ENCODE data around the gene REEP2.
"Not testable (repeated sequence)": the region's sequence is repeated elsewhere in the genome, so short reads cannot be mapped to it uniquely, and the experiment has no call there.

REEP2 gene

GRCh38 chr5:138438724-138439476 lies at the start of gene REEP2:
Gene REEP2, plus strand, starts transcription at chr5:138439057. Its CDS starts 152 bp downstream, at chr5:138439209.
- peak; percentile 13 for DNase-seq

- DNase-seq = no peak
Observed at GRCh38 chr5:138389332-138389731, 49.5 kb upstream of the REEP2 start.

- not testable (repeated sequence) for DNase-seq
Observed at GRCh38 chr5:138389911-138390310, 48.9 kb upstream of the REEP2 start.

DNA sequence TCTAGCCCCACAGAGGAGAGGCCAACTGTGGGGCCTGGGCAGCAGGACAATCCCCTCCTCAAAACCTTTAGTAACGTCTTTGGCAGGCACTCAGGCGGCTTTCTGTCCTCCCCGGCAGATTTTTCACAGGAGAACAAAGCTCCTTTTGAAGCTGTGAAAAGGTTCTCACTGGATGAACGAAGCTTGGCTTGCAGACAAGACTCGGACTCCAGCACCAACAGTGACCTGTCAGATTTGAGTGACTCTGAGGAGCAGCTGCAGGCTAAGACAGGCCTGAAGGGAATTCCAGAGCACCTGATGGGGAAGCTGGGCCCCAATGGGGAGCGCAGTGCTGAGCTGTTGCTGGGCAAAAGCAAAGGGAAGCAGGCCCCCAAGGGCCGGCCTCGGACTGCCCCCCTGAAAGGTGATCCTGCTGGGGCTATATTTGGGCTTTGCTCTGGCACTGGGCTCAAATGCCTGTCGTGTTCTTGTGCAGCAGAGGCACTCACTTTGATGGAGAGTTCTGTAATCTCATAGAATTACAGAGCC lies 46.9 kb upstream of the REEP2 start:
- DNase-seq = no peak

DNA sequence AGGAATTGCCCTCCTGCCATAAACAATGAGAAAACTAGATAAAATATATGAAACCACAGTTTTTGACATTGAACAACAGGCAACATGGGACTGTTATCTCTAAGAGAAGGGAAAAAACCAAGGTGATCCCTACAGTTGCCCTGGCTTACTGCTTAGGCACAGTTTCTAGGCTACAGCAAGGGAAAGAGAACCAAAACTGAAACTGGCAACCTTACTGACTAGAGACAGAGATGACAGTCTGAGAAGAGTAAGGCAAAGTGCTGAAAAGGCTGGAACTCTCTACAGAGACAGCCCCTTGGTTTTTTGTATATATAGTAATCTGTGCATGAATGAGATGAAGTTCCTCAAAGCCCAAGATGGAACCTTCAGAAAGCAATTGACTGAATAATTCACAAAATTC lies 36.2 kb upstream of the REEP2 start:
- no peak for DNase-seq

- DNase-seq = no peak
Observed at GRCh38 chr5:138408023-138408422, 30.8 kb upstream of the REEP2 start.

DNA sequence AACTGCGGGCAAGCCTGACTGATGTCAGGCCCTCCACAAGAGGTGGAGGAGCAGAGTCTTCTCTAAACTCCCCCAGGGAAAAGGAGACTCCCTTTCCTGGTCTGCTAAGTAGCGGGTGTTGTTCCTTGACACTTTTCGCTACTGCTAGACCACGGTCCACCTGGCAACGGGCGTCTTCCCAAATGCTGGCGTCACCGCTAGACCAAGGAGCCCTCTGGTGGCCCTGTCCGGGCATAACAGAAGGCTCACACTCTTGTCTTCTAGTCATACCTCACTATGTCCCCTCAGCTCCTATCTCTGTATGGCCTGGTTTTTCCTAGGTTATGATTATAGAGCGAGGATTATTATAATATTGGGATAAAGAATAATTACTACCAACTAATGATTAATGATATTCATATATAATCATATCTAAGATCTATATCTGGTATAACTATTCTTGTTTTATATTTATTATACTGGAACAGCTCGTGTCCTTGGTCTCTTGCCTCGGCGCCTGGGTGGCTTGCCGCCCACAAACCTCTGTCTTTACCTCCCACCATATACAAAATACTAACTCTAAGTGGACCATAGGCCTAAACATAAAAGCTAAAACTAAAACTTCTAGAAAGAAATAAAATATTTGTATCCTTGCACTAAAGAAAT lies 27.7 kb upstream of the REEP2 start:
- DNase-seq = peak; percentile 33

DNA sequence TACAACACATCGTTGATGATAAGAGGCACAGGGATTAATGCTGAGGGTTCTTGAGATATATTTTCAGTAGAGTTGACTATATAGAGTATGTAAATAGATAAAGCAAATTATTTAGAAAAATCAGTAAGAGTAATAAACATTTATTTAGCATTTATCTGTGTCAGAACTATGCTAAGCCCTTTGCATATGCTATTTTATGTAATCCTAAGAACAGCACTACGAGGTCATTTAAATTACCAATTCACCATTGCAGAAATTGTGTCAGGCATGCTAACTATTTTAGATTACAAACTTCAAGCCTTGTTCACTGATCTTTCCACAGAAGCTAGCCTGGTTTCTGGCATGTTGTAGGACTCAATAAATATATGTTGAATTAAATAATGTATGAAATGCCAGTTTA lies 20.4 kb upstream of the REEP2 start:
- DNase-seq = no peak

DNA sequence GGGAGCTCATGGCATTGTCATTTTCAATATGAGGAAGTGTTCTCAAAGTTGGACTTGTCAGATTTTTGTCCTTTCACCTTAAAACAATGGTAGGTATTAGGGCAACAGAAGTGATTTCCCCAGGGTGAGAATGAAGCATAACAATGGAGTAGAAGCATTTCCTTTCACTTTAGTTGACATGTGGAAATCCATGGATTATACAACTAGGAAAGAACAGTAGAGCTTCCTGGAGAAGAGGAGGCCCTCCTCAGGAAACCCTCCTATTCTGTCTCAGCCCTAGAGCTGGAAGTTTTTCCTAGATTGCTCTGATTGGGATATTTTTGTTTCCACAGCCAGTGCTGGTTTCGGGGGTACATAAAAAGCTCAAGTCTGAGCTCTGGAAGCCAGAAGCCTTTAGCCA lies 13.8 kb upstream of the REEP2 start:
- DNase-seq = no peak

- DNase-seq = no peak
Observed at GRCh38 chr5:138435943-138436342, 2.9 kb upstream of the REEP2 start.

- DNase-seq = no peak
Observed at GRCh38 chr5:138438003-138438723, 694 bp upstream of the REEP2 start.

DNA sequence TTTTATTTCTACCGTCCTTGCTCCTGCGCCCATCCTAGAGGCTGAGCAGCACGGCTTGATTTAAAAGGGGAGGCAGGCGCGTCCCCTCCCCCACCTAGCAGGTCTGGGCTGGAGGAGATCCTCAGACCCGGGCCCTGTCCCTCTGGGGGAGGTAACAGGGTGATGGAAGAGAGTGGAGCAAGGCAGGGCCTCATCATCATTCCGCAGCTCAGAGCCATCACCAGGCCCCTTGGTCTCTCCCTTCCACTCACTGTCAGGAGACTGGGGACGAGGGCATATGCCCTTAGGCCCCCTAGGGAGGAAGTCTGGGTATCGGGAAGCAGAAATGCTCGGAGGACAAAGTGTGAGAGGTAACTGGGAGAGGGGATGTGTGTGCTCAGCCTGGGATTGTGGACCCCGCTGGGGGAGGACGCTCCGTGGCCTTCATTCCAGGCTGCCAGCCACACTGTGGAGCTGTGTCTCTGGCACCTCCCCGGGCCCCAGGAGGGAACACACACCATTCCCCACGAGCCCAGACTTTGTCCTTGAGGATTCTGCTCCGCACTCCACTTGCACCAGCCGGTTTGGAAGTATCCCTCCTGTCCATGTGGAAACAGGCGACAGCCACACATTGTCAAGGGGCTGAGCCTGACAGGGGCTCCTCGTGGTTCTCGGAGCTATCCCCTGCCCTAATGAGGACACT lies 761 bp downstream of the REEP2 start:
- DNase-seq = no peak

DNA sequence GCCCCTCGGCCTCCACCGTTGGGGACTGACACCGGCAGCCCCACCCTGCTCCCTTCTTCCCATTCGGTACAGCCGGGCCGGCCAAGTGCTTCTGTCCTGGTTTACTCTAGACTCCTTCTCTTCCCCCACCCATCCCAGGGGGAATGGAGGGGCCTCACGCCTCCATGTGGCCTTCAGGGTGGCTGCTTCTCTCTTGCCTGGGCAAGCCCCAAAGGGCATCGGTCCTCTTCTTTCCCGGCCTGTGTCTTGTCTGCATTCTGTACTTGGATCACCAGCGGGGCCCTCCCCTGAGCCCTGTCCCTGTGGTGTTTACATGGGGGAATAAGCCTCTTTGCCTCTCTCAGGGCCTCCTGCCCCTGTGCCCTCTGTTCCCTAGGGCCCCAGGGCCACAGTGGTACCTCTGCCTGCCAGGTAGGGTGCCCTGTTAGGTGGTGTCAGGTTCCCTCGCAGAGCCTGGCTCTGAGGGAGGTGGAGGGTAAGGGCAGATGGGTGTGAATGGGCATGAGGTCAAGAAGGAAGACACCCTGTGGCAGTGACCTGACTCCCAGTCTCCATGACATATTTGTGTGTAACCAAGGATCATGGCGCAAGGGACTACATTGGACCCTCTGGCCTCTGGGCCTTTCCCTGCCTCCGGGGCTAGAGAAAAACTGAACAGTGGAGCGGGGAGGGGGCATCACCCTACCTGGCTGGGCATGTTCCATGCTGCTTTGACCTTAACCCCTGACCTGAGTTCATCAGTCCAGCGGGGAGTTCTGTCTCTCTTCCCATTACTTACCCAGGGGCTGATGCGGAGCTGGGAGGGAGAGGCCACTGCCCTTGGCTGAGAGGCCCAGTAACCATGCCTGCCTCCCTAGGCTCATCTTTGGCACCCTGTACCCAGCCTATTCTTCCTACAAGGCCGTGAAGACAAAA lies 1.6 kb downstream of the REEP2 start:
- DNase-seq = no peak

DNA sequence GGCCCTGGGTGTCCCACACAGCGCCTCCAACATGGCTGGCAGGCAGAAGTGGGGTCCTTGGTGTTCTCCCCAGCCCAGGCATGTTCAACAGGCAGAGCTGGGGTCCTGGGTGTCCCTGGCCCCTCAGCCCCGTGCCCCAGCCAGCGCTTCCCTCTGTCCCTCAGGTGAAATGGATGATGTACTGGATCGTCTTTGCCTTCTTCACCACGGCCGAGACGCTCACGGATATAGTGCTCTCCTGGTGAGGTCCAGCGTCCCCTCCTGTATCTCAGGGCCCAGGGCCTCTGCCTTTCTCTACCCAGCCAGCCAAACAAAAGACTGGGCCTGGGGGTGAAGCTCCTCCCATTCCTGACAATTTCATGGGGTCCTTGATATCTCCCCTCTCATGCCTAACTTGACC lies 2.4 kb downstream of the REEP2 start:
- no peak for DNase-seq

DNA sequence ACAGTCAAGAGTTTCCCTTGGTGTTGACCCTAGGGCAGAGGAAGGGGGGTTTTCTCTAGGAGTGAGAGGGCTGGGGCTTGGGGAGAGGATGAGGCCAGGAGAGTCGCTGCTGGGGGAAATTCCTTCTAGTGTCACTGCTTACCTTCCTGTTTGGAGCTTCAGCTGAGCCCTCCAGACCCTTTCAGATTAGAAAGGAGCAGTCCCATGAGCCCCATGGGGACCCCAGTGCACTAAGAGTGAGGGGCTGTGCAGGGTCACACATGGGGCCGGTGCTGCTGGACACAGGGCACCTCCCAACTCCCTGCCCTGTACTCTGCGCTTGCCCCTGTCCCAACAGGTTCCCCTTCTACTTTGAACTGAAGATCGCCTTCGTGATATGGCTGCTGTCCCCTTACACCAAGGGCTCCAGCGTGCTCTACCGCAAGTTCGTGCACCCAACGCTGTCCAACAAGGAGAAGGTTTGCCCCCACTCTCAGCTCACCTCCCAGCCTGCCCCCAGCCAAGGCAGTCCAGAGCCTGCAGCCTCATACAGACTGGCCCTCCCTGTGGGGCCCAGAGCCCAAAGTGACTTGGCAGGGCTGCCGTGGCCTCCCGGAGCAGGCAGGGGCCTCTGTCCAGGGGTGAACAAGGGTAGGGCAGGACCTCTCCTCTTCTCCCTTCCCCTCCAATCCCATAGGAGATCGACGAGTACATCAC lies 5.4 kb downstream of the REEP2 start:
- no peak for DNase-seq

DNA sequence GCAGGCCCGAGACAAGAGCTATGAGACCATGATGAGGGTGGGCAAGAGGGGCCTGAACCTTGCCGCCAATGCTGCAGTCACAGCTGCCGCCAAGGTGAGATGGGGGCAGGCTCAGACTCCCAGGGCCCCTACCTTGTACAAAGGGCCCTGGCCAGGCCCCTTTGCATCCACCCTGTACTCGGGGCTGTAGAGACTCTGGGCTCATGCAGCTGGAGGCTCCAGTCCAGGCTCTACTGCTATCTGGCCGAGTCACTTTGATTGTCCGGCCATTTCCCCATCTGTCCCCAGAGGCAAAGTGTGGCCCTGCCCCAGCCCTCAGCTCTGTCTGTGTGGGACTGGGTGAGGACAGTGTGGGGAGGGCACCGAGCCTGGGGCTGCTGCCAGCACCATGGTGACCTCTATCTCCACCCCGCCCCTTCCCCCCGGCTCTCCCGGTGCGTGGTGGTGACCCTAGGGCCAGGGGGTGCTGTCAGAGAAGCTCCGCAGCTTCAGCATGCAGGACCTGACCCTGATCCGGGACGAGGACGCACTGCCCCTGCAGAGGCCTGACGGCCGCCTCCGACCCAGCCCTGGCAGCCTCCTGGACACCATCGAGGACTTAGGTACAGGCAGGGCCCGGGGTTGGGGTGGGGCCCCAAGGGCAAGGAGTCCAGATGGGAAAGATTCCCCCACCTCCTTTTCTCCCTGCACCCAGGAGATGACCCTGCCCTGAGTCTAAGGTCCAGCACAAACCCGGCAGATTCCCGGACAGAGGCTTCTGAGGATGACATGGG lies 6.1 kb downstream of the REEP2 start:
- no peak for DNase-seq

- no peak for DNase-seq
Observed at GRCh38 chr5:138445547-138446271, 6.9 kb downstream of the REEP2 start.

DNA sequence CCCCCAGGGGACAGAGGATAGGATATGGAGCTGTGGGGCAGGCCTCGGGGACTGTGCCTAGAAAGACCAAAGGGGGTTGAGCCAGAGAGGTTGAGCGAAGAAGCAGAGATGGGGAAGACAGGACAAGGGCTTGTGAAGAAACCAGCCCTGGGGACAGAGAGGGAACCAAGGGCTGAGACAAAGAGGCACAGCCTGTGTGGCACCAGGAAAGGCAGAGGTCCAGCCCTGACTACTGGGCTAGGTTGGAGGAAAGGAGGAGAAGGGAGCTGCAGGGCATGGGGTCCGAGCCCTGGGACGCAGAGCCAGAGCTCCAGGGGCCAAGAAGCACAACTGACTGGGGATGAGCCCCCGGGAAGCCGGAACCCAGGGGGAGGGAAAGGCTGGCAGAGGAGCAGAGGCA lies 9.2 kb downstream of the REEP2 start:
- DNase-seq = no peak

DNA sequence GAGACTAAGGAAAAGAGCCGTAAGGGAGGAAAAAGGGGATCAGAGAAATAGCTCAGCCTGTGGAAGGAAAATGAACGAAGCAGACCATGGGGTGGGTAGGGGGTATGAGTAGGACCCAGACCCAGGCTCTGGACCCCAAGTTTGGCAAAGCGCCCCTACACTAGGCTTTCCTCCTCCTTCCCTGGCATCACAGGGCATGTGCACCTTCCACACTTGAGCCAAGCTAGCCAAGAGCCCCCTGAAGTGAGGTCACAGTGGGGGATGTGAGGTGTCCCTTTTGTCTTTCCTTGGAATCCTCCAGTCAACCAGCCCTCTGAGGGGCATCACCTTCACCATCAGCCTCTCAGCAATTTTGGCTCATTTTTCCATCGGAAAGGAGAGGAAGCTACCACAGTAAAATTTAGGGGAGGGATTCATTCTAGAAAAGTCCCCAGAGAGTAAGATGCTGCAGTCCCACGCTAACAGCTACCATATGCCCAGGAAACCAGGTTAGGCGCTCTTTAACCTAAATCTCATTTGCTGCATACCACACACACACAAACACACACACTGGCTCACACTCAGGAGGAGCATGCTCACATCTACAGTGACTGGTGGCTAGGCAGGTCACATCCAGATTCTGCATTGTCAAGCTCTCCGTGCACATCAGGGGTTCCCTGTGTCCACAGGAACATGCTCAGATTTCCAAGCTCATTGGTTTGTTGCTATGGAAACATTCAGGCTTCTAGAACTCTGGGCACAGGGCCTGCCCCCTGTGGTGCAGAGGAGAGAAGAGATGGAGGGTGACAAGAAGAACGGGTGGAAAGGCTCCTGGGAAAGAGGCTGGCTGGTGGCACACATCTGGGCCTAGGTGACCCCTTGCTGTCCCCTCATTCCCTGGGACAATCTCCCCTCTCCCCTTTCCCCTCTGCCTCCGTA lies 9.9 kb downstream of the REEP2 start:
- DNase-seq = no peak

Measured in T1000 (cell line).